ENCODE data around the gene MUC3A. TPM values are rescaled to one million over a fixed set of nuclear protein-coding genes. Genes with fewer than 3 reads are reported as not detected.
"Not testable (repeated sequence)": the region's sequence is repeated elsewhere in the genome, so short reads cannot be mapped to it uniquely, and the experiment has no call there.

The MUC3A gene
- total and polyA plus RNA-seq, 4 donors = 0.25 to 2.9 (median 0.87) TPM

GRCh38 chr7:100908512-100908911 lies 40.8 kb upstream of the MUC3A start:
- no peak for TF ChIP-seq HNF4G (IDR thresholded peaks at IDR 0.05)
- TF ChIP-seq JUND (IDR thresholded peaks at IDR 0.05) = no peak
- no peak for TF ChIP-seq EGR1 (IDR thresholded peaks at IDR 0.05; ENCODE audit: low read depth in 2 of 2)
- no peak for TF ChIP-seq YY1 (IDR thresholded peaks at IDR 0.05)
- TF ChIP-seq ATF3 (IDR thresholded peaks at IDR 0.05) = no peak
- no peak for TF ChIP-seq REST (IDR thresholded peaks at IDR 0.05)
- TF ChIP-seq MAX (IDR thresholded peaks at IDR 0.05) = no peak
- TF ChIP-seq HNF4A (conservative IDR thresholded peaks at IDR 0.05) = no peak
- TF ChIP-seq ZBTB33 (IDR thresholded peaks at IDR 0.05) = no peak
- TF ChIP-seq SP1 (IDR thresholded peaks at IDR 0.05) = no peak
- TF ChIP-seq FOXA1 (IDR thresholded peaks at IDR 0.05) = no peak
- Histone ChIP-seq H3K27ac (ENCODE audit: low read depth in 1 of 2, low read length in 2 of 2) (no peak overlapping the region), H3K4me1 (ENCODE audit: control insufficient read depth in 4 of 4, insufficient read depth in 4 of 4, low read length in 3 of 4) (peaks cover 2 to 6% (median 3%) of the 10 kb centered on the region in 4 donors), H3K9me3 (ENCODE audit: control insufficient read depth in 4 of 4, low read length in 3 of 4) (peaks cover 0 to 2% (median 0%) of the 10 kb centered on the region in 4 donors), H3K36me3 (ENCODE audit: control insufficient read depth in 4 of 4, insufficient read depth in 3 of 4, low read depth in 1 of 4, low read length in 3 of 4) (no peaks in the 10 kb centered on the region), H3K9ac (ENCODE audit: low read depth in 1 of 2, low read length in 2 of 2) (no peak overlapping the region), H3K27me3 (ENCODE audit: control insufficient read depth in 4 of 4, insufficient read depth in 4 of 4, low read length in 3 of 4) (no peaks in the 10 kb centered on the region), H3K4me3 (ENCODE audit: low read depth in 1 of 3, low read length in 3 of 3) (no peak overlapping the region)
- no peak for DNase-seq (ENCODE audit: low spot score)
- 77% methylated on average over 5 of the region's 5 CpGs for WGBS

GRCh38 chr7:100910443-100910842 lies 38.9 kb upstream of the MUC3A start:
- H3K9me3 ChIP-seq (ENCODE audit: control insufficient read depth in 4 of 4, low read length in 3 of 4); H3K9ac ChIP-seq (ENCODE audit: low read depth in 1 of 2, low read length in 2 of 2); DNase-seq (ENCODE audit: low spot score); H3K27ac ChIP-seq (ENCODE audit: low read depth in 1 of 2, low read length in 2 of 2); H3K36me3 ChIP-seq (ENCODE audit: control insufficient read depth in 4 of 4, insufficient read depth in 3 of 4, low read depth in 1 of 4, low read length in 3 of 4); H3K27me3 ChIP-seq (ENCODE audit: control insufficient read depth in 4 of 4, insufficient read depth in 4 of 4, low read length in 3 of 4); H3K4me3 ChIP-seq (ENCODE audit: low read depth in 1 of 3, low read length in 3 of 3): not testable (repeated sequence)
- peaks cover 4 to 17% (median 7%) of the 10 kb centered on the region in 4 donors for H3K4me1 ChIP-seq (ENCODE audit: control insufficient read depth in 4 of 4, insufficient read depth in 4 of 4, low read length in 3 of 4)
- 70% methylated on average over 7 of the region's 7 CpGs for WGBS

GRCh38 chr7:100911484-100911883 lies 37.9 kb upstream of the MUC3A start:
- Histone ChIP-seq H3K4me1 (ENCODE audit: control insufficient read depth in 4 of 4, insufficient read depth in 4 of 4, low read length in 3 of 4) (peaks cover 4 to 20% (median 7%) of the 10 kb centered on the region in 4 donors), H3K36me3 (ENCODE audit: control insufficient read depth in 4 of 4, insufficient read depth in 3 of 4, low read depth in 1 of 4, low read length in 3 of 4) (no peaks in the 10 kb centered on the region), H3K9ac (ENCODE audit: low read depth in 1 of 2, low read length in 2 of 2) (no peak overlapping the region), H3K9me3 (ENCODE audit: control insufficient read depth in 4 of 4, low read length in 3 of 4) (peaks cover 0 to 2% (median 0%) of the 10 kb centered on the region in 4 donors), H3K27ac (ENCODE audit: low read depth in 1 of 2, low read length in 2 of 2) (no peak overlapping the region), H3K4me3 (ENCODE audit: low read depth in 1 of 3, low read length in 3 of 3) (no peak overlapping the region), H3K27me3 (ENCODE audit: control insufficient read depth in 4 of 4, insufficient read depth in 4 of 4, low read length in 3 of 4) (no peaks in the 10 kb centered on the region)
- DNase-seq (ENCODE audit: low spot score) = no peak
- TF ChIP-seq FOXA2 (IDR thresholded peaks at IDR 0.05) (no peak), HNF4A (conservative IDR thresholded peaks at IDR 0.05) (no peak), GABPA (IDR thresholded peaks at IDR 0.05 in 1 of 2, conservative IDR thresholded peaks at IDR 0.05 in 1 of 2) (no peak), MAX (IDR thresholded peaks at IDR 0.05) (no peak), RAD21 (IDR thresholded peaks at IDR 0.05) (no peak), NR2F2 (IDR thresholded peaks at IDR 0.05) (no peak), EGR1 (IDR thresholded peaks at IDR 0.05; ENCODE audit: low read depth in 2 of 2) (no peak), TAF1 (conservative IDR thresholded peaks at IDR 0.05) (no peak), YY1 (IDR thresholded peaks at IDR 0.05) (no peak), CTCF (IDR thresholded peaks at IDR 0.05; ENCODE audit: low read depth, low read length, missing input control) (no peak), HNF4G (IDR thresholded peaks at IDR 0.05) (no peak)
- 89% methylated on average over 3 of the region's 3 CpGs for WGBS
